ENCODE measurements around the gene LPAR3. TPM values are rescaled to one million over a fixed set of nuclear protein-coding genes. Genes with fewer than 3 reads are reported as not detected.

LPAR3 gene
- total RNA-seq, 1 donor from 2014 or later = 6.4 TPM

- H3K9me3 Mint-ChIP-seq = no peaks in the 10 kb centered on the region
- no peaks in the 10 kb centered on the region for H3K36me3 Mint-ChIP-seq
- H3K27me3 Mint-ChIP-seq = no peaks in the 10 kb centered on the region
- no peak for DNase-seq (ENCODE audit: extremely low spot score, unreplicated experiment)
- no peak for TF ChIP-seq CTCF (conservative IDR thresholded peaks at IDR 0.05)
- peaks cover 11% of the 10 kb centered on the region for H3K4me1 Mint-ChIP-seq (ENCODE audit: unreplicated experiment)
- H3K4me3 Mint-ChIP-seq = no peak overlapping the region
- no peak overlapping the region for H3K27ac Mint-ChIP-seq
These were observed 23.3 kb downstream of the LPAR3 start for GRCh38 chr1:84869720-84870119.

- TF ChIP-seq CTCF (conservative IDR thresholded peaks at IDR 0.05) = no peak
- Mint-ChIP-seq H3K9me3 (peaks cover 5% of the 10 kb centered on the region), H3K36me3 (peaks cover 4% of the 10 kb centered on the region), H3K4me3 (no peak overlapping the region), H3K27ac (no peak overlapping the region), H3K27me3 (no peaks in the 10 kb centered on the region), H3K4me1 (ENCODE audit: unreplicated experiment) (peaks cover 5% of the 10 kb centered on the region)
- DNase-seq (ENCODE audit: extremely low spot score, unreplicated experiment) = no peak
These were observed 30.2 kb downstream of the LPAR3 start for GRCh38 chr1:84862810-84863251.

GRCh38 chr1:84861988-84862644 lies 30.9 kb downstream of the LPAR3 start:
- Mint-ChIP-seq H3K4me3 (no peak overlapping the region), H3K27me3 (no peaks in the 10 kb centered on the region), H3K27ac (no peak overlapping the region), H3K4me1 (ENCODE audit: unreplicated experiment) (peaks cover 5% of the 10 kb centered on the region), H3K36me3 (peaks cover 4% of the 10 kb centered on the region), H3K9me3 (peaks cover 5% of the 10 kb centered on the region)
- no peak for DNase-seq (ENCODE audit: extremely low spot score, unreplicated experiment)
- no peak for TF ChIP-seq CTCF (conservative IDR thresholded peaks at IDR 0.05)

- Mint-ChIP-seq H3K27ac (no peak overlapping the region), H3K4me1 (ENCODE audit: unreplicated experiment) (peaks cover 5% of the 10 kb centered on the region), H3K9me3 (peaks cover 5% of the 10 kb centered on the region), H3K36me3 (peaks cover 4% of the 10 kb centered on the region), H3K27me3 (no peaks in the 10 kb centered on the region), H3K4me3 (no peak overlapping the region)
- no peak for DNase-seq (ENCODE audit: extremely low spot score, unreplicated experiment)
- no peak for TF ChIP-seq CTCF (conservative IDR thresholded peaks at IDR 0.05)
These were observed 31.5 kb downstream of the LPAR3 start for GRCh38 chr1:84861516-84861915.

GRCh38 chr1:84859866-84860265 lies 33.1 kb downstream of the LPAR3 start:
- no peak overlapping the region for H3K27ac Mint-ChIP-seq
- peaks cover 5% of the 10 kb centered on the region for H3K4me1 Mint-ChIP-seq (ENCODE audit: unreplicated experiment)
- H3K4me3 Mint-ChIP-seq = no peak overlapping the region
- no peak for DNase-seq (ENCODE audit: extremely low spot score, unreplicated experiment)
- peaks cover 4% of the 10 kb centered on the region for H3K36me3 Mint-ChIP-seq
- no peak for TF ChIP-seq CTCF (conservative IDR thresholded peaks at IDR 0.05)
- peaks cover 5% of the 10 kb centered on the region for H3K9me3 Mint-ChIP-seq
- peaks cover 3% of the 10 kb centered on the region for H3K27me3 Mint-ChIP-seq

All from type B pancreatic cell (in vitro differentiated cells).